Measurements from ENCODE around the gene AIF1.

The AIF1 gene

DNA sequence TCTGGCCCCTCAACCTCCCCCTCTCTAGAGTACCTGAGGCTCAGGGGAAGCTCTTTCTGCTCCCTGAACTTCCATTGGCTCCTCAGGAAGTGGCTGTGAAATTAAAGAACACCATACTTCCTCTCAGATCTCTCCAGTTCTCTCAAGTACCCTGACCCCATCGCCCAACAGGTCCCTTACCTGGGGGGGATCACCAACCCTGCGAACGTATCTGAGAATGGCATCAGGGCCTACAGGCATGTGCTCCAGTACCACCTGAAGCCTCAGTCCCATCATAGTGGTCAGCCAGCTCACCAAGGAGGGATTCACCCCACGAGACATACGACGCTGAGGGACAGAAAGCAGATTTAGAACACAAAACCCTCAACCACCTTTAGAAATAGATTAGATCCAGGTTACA is 25.6 kb downstream of the AIF1 start (continued):
- no peak for TF ChIP-seq ARNTL (CRISPR knock-in tag; IDR thresholded peaks at IDR 0.05; ENCODE audit: borderline replicate concordance, low read depth)
- no peak for TF ChIP-seq GLIS3 (CRISPR knock-in tag; IDR thresholded peaks at IDR 0.05)

DNA sequence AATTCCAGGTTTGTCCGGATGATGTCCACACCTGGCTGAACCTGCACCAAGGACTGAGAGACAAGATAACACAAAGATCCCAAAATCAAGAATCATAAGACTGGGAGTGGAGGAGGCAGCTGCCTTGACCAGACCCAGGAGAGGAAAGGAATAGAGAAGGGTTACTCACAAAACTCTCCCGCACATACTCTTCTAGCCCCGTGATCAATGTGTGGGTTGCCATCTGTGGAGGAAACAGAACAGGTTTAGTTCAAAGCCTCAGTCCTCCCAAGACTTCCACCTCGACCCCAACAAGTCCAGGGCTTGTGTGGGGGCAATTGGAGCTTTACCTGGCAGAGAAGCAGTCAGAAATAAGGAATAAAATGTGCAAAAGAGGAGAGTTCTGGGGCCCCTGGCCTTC is 26.3 kb downstream of the AIF1 start:
- no peak for ATAC-seq
- TF ChIP-seq PPARA (CRISPR knock-in tag; IDR thresholded peaks at IDR 0.05; ENCODE audit: borderline replicate concordance) (no peak), ZNF70 (CRISPR knock-in tag; IDR thresholded peaks at IDR 0.05) (no peak), ZNF8 (CRISPR knock-in tag; IDR thresholded peaks at IDR 0.05) (no peak), ARNTL (CRISPR knock-in tag; IDR thresholded peaks at IDR 0.05; ENCODE audit: borderline replicate concordance, low read depth) (no peak), ESRRG (CRISPR knock-in tag; IDR thresholded peaks at IDR 0.05) (no peak), CSDC2 (CRISPR knock-in tag; IDR thresholded peaks at IDR 0.05) (no peak), ZFP30 (CRISPR knock-in tag; IDR thresholded peaks at IDR 0.05) (no peak), SNAI2 (CRISPR knock-in tag; IDR thresholded peaks at IDR 0.05) (no peak), ISL1 (CRISPR knock-in tag; IDR thresholded peaks at IDR 0.05) (no peak), RARB (CRISPR knock-in tag; IDR thresholded peaks at IDR 0.05) (no peak), BACH2 (CRISPR knock-in tag; IDR thresholded peaks at IDR 0.05; ENCODE audit: borderline replicate concordance) (no peak), ZC3H10 (CRISPR knock-in tag; IDR thresholded peaks at IDR 0.05) (no peak), TOX (CRISPR knock-in tag; IDR thresholded peaks at IDR 0.05; ENCODE audit: borderline replicate concordance) (no peak), TCF4 (CRISPR knock-in tag; IDR thresholded peaks at IDR 0.05; ENCODE audit: borderline replicate concordance) (no peak), OSR1 (CRISPR knock-in tag; IDR thresholded peaks at IDR 0.05) (no peak)
- TF ChIP-seq, protein P1, sequence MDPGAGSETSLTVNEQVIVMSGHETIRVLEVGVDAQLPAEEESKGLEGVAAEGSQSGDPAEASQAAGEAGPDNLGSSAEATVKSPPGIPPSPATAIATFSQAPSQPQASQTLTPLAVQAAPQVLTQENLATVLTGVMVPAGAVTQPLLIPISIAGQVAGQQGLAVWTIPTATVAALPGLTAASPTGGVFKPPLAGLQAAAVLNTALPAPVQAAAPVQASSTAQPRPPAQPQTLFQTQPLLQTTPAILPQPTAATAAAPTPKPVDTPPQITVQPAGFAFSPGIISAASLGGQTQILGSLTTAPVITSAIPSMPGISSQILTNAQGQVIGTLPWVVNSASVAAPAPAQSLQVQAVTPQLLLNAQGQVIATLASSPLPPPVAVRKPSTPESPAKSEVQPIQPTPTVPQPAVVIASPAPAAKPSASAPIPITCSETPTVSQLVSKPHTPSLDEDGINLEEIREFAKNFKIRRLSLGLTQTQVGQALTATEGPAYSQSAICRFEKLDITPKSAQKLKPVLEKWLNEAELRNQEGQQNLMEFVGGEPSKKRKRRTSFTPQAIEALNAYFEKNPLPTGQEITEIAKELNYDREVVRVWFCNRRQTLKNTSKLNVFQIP (CRISPR knock-in tag; IDR thresholded peaks at IDR 0.05; ENCODE audit: borderline replicate concordance, low read depth), result no peak
- TF ChIP-seq, protein P2, sequence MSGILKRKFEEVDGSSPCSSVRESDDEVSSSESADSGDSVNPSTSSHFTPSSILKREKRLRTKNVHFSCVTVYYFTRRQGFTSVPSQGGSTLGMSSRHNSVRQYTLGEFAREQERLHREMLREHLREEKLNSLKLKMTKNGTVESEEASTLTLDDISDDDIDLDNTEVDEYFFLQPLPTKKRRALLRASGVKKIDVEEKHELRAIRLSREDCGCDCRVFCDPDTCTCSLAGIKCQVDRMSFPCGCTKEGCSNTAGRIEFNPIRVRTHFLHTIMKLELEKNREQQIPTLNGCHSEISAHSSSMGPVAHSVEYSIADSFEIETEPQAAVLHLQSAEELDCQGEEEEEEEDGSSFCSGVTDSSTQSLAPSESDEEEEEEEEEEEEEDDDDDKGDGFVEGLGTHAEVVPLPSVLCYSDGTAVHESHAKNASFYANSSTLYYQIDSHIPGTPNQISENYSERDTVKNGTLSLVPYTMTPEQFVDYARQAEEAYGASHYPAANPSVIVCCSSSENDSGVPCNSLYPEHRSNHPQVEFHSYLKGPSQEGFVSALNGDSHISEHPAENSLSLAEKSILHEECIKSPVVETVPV (CRISPR knock-in tag; IDR thresholded peaks at IDR 0.05), result no peak
- TF ChIP-seq, protein P3, sequence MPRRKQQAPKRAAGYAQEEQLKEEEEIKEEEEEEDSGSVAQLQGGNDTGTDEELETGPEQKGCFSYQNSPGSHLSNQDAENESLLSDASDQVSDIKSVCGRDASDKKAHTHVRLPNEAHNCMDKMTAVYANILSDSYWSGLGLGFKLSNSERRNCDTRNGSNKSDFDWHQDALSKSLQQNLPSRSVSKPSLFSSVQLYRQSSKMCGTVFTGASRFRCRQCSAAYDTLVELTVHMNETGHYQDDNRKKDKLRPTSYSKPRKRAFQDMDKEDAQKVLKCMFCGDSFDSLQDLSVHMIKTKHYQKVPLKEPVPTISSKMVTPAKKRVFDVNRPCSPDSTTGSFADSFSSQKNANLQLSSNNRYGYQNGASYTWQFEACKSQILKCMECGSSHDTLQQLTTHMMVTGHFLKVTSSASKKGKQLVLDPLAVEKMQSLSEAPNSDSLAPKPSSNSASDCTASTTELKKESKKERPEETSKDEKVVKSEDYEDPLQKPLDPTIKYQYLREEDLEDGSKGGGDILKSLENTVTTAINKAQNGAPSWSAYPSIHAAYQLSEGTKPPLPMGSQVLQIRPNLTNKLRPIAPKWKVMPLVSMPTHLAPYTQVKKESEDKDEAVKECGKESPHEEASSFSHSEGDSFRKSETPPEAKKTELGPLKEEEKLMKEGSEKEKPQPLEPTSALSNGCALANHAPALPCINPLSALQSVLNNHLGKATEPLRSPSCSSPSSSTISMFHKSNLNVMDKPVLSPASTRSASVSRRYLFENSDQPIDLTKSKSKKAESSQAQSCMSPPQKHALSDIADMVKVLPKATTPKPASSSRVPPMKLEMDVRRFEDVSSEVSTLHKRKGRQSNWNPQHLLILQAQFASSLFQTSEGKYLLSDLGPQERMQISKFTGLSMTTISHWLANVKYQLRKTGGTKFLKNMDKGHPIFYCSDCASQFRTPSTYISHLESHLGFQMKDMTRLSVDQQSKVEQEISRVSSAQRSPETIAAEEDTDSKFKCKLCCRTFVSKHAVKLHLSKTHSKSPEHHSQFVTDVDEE (CRISPR knock-in tag; IDR thresholded peaks at IDR 0.05), result no peak
- TF ChIP-seq, protein P4, sequence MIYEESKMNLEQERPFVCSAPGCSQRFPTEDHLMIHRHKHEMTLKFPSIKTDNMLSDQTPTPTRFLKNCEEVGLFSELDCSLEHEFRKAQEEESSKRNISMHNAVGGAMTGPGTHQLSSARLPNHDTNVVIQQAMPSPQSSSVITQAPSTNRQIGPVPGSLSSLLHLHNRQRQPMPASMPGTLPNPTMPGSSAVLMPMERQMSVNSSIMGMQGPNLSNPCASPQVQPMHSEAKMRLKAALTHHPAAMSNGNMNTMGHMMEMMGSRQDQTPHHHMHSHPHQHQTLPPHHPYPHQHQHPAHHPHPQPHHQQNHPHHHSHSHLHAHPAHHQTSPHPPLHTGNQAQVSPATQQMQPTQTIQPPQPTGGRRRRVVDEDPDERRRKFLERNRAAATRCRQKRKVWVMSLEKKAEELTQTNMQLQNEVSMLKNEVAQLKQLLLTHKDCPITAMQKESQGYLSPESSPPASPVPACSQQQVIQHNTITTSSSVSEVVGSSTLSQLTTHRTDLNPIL (CRISPR knock-in tag; IDR thresholded peaks at IDR 0.05; ENCODE audit: low read depth), result no peak
- TF ChIP-seq, protein P5, sequence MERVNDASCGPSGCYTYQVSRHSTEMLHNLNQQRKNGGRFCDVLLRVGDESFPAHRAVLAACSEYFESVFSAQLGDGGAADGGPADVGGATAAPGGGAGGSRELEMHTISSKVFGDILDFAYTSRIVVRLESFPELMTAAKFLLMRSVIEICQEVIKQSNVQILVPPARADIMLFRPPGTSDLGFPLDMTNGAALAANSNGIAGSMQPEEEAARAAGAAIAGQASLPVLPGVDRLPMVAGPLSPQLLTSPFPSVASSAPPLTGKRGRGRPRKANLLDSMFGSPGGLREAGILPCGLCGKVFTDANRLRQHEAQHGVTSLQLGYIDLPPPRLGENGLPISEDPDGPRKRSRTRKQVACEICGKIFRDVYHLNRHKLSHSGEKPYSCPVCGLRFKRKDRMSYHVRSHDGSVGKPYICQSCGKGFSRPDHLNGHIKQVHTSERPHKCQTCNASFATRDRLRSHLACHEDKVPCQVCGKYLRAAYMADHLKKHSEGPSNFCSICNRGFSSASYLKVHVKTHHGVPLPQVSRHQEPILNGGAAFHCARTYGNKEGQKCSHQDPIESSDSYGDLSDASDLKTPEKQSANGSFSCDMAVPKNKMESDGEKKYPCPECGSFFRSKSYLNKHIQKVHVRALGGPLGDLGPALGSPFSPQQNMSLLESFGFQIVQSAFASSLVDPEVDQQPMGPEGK (CRISPR knock-in tag; IDR thresholded peaks at IDR 0.05; ENCODE audit: borderline replicate concordance), result no peak

DNA sequence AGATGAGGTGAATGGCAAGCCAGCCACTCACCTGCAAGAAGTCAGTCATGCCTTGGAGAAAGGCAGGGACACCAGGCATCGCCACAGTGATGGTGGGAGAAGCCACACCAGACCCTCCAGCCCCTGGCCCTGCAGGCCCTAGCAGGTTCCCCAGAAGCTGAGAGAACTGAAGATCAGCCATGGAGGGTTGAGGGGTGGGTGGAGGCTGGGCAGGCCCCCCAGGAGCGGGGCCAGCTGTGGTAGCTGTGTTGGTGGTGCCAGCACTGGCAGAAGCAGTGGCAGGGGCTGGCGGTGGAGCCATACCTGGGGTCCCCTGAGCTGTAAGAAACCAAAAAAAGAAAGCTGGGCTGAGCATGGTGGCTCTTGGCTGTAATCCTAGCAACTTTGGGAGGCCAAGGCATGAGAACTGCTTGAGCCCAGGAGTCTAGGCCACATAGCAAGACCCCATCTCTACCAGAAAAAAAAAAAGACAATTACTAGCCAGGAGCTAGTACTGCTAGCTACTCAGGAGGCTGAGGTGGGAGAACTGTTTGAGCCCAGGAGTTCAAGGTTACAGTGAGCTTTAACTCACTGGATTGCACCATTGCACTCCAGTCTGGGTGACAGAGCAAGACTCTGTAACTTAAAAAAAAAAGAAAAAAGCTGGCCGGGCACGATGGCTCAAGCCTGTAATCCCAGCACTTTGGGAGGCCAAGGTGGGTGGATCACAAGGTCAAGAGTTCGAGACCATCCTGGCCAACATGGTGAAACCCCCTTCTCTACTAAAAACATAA is 27.9 kb downstream of the AIF1 start:
- no peak for ATAC-seq
- TF ChIP-seq CSDC2 (CRISPR knock-in tag; IDR thresholded peaks at IDR 0.05) (no peak), BACH2 (CRISPR knock-in tag; IDR thresholded peaks at IDR 0.05; ENCODE audit: borderline replicate concordance) (no peak), ZFP30 (CRISPR knock-in tag; IDR thresholded peaks at IDR 0.05) (no peak), ESRRG (CRISPR knock-in tag; IDR thresholded peaks at IDR 0.05) (no peak), ARNTL (CRISPR knock-in tag; IDR thresholded peaks at IDR 0.05; ENCODE audit: borderline replicate concordance, low read depth) (no peak), PPARA (CRISPR knock-in tag; IDR thresholded peaks at IDR 0.05; ENCODE audit: borderline replicate concordance) (no peak), TCF4 (CRISPR knock-in tag; IDR thresholded peaks at IDR 0.05; ENCODE audit: borderline replicate concordance) (no peak), ZNF565 (CRISPR knock-in tag; conservative IDR thresholded peaks at IDR 0.05; ENCODE audit: low read depth) (no peak)
- TF ChIP-seq, protein P1 (CRISPR knock-in tag; IDR thresholded peaks at IDR 0.05; ENCODE audit: borderline replicate concordance, low read depth), result no peak
- TF ChIP-seq, protein P2 (CRISPR knock-in tag; IDR thresholded peaks at IDR 0.05), result no peak

All from SK-N-SH treated with all-trans-retinoic acid at 6 μM for 48 hours (cell line).